Middle frontal gyrus (tissue), 1 donor: ENCODE measurements around the gene TBX15.
"Not testable (repeated sequence)": the region's sequence is repeated elsewhere in the genome, so short reads cannot be mapped to it uniquely, and the experiment has no call there.

ENCODE experiments used
- DNase-seq: peaks from one replicate; pipeline ENCODE4 v3.0.0-alpha.2; 2015; ENCODE audit warnings: low spot score; ENCODE audit errors: extremely low spot score

Gene TBX15

DNA sequence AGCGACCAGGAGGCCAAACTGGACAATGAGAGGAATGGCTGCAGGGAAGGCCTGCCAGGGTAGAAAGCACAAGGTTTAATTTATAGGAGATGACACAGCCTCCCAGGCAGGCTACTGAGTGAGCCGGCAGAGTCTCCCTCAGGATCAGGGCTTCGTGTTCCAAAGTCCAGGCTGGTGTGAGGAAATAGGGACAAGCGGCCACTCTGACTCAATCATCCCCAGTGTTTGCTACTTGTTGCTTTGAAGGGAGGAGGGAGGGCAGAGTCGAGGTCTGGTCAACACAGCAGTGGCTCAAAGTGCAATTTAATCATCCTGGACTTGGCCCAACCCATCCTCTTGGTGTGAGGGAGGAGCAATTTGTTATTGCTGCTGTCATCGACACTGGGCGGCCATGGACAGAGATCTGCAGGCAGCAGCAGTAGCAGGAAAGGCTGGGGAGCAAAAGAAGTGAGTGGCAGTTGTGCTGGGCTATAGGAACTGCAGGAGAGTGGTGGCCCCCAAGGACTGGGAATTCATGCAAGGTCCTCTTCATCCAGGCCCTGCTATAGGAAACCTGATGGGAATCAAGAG, 27.5 kb downstream of the TBX15 start:
- no peak for DNase-seq

DNA sequence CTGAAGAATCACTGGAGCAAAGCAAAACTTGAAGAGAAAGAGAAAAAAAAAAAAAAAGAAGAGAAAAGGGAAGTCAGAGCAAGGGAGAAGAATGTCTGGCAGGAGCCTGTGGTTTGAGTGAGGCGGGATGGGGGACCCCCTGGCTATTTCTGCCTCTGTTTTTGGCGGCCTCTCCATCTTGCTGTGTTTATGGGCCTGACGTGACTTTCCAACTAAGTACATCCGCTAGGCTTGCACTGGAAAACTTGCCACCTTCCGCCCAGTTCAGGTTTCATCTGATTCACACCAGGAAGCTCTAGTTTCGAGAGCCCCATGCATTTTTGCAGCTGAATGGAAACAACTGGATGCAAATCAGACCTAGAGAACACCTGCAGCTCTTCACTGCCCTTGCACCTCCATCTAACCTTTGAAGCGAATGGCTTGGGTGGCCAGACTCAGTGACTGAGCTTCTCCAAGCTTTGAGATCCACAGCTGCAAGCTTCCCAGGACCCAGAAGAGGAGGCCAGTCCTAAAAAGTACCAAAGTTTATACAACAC, 28.0 kb downstream of the TBX15 start:
- DNase-seq, result no peak

DNA sequence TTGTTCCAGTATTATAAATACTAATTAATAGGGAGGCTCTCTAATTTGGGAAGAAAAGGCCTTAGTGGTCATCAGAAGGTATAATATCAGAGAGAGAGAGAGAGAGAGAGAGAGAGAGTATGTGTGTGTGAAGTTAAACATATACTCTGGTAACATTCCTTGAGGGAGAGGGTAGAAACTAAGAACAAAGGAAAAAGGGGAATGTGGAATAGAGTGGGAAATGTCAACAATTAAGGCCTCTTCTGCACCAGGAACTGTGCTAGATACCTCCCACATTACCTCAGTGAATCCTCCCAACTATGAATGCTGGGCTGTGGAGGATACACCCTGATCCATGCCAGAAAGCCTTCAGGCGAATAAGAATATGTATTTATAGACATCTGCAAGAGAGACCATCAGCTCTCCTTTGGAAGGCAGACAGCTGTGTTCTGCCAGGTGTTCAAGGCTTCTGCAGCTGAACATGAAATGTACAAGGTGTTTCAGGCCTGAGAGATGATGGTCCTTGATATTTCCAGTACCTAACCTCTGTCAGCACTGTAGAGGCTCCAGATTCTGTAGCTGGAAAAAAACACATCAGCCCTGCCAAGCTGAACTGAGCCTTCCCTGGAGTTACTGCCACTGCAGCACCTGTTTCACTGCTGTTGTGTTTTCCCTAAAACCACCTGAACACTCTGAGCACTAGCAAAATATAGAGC, 29.1 kb downstream of the TBX15 start:
- no peak for DNase-seq

DNA sequence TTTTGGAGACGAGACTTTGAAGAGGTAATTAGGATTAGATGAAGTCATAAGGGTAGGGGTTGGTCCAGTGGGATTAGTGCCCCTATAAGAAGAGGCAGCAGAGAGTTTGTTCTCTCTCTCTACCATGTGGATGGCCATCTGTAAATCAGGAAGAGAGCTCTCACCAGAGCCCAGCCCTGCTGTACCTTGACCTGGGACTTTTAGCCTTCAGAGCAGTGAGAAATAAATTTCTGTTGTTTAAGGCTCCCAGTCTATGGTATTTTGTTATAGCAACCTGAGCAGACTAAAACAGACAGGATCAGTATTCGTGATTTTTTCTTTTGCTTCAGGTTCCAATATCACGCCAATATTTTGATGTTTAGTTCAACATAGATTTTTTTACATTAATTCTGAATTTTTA, 30.0 kb downstream of the TBX15 start:
- DNase-seq, result no peak

DNA sequence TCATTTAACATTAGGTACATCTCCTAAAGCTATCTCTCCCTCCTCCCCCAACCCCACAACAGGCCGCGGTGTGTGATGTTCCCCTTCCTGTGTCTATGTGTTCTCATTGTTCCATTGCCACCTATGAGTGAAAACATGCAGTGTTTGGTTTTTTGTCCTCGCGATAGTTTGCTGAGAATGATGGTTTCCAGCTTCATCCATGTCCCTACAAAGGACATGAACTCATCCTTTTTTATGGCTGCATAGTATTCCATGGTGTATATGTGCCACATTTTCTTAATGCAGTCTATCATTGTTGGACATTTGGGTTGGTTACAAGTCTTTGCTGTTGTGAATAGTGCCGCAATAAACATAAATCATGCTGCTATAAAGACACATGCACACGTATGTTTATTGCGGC, 30.6 kb downstream of the TBX15 start:
- DNase-seq, result not testable (repeated sequence)

DNA sequence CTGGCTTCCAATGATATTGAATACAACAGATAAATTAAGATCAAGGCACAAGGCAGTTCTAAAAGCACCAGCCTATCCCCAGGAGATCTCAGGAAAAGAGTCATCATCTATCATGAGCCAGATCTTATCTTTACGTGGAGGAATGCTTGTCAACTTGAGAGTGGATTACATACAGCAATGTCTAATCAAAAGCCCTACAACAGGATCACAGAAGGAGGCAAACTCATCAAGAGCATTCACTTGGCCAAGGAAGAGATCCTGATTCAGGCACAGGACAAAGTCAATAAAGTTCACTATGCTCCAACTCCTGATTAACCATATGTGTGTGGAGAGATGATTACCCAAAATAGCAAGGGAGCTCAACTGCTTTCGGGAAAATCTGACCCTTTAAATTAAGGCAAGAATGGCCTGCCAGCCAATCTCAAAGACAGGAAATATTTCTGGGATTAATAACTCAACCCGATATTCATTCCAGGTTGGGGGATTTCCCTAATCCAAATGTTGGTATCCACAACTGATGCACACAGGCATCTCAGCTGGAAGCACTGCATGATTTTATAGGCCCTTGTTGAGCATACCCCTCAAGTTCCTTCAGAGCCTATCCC, 33.7 kb downstream of the TBX15 start:
- no peak for DNase-seq

DNA sequence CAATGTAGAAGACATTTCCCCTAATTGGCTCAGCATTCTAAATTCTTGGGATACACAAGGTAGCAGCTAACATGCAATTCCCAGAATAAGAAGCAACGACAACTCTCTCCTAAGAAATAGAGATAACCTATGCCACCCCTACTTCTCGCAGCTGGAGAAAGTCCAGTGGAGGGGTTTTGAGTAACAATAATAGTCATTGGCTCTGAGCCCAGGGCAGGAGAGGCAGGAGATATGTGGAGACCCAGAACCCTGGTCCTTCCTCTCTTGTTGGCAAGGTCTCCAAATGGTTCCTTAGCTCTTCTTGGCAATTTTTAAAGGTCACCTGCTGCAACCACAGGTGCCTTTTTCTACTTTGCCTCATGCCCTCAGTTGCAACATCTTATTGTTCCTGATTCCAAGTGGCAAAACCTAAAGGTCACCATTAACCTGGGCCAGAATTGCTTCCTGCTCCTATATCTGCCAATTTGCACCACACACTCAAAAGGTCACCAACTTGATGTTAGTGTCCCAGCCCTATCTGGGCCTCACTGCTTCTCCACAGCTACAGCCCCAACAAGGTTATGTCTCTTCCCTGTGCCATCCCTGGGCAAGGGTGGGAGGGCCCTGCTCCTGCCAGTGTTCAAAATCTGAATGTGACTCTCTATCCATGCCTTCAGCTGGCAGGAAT, 36.7 kb downstream of the TBX15 start:
- DNase-seq, result no peak

DNA sequence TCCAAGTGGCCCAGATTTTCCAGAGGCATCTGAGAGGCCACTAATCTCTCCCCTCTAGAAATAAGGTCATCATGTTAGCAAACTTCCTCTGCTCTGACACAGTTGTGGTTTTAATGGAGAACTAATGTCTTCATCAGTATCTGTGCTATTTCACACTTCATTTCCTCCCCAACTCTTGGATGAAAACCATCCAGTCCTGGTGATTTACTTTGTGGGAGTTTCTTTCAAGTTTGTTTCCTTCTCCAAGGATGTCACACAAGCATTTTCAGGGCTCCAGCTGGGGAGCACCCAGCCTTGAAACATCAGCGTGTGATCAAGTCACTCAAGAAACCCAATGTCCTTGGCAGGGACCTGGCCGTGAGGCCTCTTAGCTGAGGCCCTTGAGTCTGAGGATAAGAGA, 38.8 kb downstream of the TBX15 start:
- no peak for DNase-seq

DNA sequence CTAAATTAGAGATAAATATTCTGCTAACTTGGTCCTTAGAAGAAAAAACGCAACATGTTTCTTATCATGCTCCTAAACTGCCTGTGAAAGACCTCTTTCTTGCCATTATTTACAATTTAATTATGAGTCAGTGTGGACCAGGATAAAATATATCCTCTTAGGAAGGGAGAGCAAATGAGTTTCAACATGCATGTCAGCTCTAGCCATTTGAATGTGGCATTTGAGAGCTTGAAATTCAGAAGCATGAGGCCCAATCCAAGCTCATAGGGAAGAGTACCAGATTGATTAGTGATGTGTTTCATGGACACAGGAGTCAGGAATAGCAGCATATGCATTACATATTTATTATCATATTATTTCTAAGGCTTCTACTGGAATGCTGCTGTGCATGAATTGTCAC, 39.3 kb downstream of the TBX15 start:
- DNase-seq, result no peak

DNA sequence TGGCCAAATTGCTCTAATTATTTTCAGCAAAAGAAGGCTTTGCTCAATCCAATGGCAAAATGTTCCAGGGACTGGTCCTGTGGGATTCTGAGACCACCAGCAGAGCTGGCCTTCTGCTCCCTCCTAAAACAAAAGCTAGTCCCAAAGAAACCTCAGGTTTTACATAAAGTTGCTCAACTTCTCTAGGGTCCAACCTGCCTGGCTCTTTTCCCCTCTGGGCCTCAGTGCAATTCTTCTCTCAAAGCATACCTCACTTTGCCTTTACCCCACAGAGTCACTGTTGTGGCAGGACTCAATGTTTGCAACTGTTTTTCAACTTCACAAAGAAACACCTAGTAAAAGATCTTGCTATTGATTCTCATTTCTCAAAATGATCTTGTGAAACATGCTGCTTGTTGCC, 39.8 kb downstream of the TBX15 start:
- DNase-seq, result no peak

DNA sequence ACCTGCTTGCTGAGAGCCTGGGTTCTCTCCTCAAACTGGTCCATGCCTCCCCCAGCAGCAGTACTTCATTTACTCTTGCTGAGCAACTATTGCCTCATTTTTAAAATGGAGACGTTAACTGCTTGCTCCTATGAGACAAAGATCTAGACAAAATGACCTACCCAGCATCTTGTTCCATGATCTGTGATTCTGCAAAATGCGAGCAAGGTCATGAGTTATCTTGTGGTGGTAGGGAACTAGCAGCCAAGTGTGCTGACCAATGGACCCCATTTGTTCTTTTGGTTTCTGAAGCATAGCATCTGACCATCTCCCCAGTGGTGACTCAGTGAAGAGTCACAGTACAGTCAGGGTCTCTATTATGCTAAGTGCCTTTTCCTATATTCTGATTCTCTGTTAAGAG, 40.4 kb downstream of the TBX15 start:
- DNase-seq, result no peak

DNA sequence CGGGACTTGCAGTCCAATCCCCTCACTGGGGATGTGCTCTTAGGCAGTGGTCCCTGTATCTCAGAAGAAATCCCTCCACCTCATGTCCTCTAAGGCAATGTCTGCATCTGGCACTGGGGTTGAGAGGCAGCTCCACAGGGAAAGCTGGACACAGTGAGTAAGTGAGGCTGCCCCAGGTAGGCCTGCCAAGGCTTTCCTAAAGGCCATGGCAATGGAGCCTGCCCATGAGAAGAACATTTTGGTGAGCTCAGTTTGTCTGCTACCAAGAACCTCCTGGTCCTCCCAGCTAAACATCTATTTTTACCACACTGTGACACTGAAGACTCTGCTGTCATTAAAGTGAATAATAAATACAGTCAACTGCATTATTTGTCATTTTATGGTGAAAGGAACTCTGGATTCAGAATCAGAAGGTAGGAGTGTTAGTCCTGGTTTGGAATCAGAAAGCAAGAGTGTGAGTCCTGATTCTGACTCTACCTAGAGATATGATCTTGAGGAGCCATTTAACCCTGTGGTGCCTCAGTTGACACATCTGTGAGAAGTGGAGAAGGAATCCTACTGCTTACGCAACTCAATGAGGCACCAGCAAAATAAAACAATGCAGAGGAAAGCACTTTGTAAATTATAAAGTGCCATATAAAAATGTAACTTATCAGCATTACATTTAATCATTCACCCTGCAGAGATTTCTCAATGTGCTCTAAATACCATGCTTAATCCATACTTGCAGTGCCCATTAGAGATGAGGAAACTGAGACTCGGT, 41.0 kb downstream of the TBX15 start:
- DNase-seq, result no peak

DNA sequence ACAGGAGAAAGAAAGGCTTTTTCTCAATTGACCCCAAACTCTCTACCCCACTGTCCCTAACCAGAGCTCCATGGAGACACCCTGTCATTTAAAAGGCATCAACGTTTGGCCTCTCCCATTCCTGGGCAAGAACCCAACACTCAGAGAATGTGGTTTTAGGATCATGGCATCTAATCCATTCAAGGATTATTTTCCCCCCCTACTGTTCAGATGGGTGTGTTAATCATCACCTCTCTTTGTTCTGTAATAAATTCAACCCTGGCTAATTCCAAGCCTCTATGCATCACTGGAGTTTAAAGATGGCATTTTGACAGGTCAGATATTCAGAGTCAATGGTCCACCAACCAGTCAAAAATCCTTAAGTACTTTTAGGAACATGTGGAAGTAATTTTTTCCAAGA, 42.7 kb downstream of the TBX15 start:
- DNase-seq, result no peak

DNA sequence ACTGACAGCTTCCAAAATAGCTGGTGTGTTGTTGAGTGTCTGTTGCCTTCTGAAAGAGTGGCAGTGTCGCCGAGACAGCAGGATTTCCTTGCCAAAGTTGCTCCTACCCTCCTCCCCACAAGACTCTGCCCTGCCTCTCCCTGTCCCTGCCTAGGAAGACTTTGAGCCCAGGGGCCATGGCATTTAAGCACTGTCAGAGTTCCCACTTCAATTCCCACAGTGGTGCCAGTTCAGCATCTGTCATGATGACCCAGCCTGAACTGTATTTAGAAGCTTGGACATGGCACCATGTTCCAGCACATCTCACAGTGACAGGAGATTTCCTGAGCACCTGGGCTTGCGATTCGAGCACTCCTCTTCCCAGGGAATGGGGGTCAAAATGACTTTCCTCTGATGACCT, 43.6 kb downstream of the TBX15 start:
- DNase-seq, result no peak

DNA sequence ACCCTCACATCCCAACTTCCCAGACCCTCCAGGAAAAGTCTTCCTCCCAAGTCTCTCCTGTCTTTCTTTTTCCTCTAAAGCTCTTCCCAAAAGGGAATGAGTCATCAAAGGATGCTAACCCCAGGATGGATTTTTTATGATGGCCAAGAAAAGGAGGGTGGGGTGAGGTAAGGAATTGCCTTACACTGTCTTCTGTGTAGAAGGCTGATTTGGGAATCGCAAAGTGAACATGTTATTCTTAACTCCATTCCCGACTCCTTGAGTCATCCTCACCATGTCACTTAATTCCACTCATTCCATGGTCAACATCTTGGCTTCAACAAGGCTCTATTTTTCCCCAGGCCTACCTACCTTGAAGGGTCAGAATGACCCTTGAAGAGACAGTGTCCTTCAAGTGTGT, 44.0 kb downstream of the TBX15 start:
- DNase-seq, result no peak

DNA sequence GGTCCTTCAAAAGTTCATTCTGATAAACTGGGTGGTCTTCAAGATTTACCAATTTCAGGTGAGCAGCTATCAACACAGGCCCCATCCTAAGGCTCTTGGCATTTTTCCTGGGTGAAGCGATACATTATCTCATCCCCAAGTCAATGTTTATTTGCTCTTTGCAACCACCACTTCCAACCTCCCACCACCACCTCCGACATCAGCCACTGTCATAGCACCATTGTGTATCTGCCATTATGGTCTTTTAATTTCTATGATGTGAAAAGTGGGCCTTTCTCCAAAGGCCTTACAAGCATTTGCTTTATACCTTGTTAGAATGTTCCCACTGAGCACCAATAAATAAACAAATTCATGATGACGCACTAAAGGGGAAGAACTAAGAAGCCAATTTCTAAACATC, 47.2 kb downstream of the TBX15 start:
- DNase-seq, result no peak

DNA sequence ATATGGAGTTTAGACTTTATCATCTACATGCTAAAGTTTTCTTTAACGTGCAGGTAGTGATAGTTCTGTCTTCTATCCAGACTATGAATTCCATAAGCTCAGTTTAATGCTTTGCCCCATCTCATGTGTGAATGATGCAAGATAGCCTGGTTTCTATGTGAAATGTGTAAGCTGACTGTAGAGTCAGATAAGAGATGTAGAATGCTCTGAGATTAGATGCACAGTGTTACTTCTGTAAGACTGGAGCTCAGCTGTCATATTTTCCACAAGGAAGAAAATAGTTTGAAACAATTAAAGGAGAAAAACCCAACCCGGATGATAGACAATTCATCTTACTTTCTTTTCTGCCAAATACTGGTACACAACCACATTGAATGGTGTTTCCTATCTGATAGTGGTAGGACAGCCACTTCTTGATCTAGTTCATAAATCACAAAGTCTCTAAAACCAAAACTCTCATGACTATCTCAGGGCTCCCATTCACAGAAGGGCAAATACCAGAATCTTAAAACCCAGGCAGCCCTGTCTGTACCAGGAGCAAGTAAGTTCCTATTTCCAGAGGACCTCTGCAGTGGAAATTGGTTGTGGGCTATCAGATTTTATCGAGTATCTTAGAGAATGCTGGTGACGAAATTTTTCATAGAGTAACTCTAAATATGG, 50.6 kb downstream of the TBX15 start:
- DNase-seq, result no peak

DNA sequence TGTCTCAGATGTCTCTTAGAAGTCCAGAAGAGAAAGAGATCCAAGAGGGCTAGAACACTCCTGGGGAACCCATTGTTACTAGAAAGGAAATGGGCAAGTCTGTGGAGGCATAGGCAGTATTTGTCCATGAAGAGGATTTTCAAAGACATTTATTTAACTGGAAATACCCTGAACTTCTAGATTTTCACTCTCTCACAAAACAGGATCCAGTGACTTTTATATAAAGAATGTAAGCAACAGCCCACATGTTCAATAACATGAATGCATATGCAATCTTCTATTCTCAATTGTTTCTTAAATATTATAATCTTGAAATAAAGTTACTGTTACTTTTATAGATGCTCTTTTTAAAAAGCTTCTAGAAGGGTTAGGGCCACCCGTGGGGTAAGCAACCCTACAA, 53.4 kb downstream of the TBX15 start:
- no peak for DNase-seq

DNA sequence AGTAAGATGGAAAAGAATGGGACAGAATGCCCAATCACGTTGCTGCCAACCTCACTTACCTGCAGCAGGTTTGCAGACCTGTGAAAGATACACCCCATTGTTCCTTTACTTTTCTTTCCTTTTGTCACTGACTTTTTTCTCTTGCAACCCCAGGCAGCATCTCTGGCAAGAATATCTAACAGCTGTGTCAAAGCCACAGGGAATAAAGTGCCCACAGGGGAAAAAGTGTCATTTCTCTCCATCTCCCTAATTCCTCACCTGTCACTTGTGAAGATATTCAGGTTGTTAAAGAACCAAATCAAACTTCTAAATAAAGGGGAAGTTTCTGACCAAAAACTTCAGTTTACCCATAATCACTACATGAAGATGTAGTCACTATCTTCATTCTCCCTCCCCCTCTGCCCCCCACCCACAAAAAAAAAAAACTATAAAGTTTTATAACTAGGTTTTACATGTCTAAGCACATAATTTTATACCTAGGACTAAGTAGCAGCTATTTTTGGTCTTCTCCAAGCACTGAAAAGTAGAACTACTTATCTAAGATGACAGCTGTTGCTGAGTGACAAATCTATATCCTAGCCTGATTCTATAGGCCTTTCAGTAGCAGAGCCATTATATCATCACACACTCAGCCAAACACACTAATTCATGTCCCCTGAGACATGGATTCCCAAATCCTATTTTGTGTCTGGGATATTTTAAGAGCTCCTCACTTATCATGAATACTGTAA, 54.9 kb downstream of the TBX15 start:
- DNase-seq, result no peak

DNA sequence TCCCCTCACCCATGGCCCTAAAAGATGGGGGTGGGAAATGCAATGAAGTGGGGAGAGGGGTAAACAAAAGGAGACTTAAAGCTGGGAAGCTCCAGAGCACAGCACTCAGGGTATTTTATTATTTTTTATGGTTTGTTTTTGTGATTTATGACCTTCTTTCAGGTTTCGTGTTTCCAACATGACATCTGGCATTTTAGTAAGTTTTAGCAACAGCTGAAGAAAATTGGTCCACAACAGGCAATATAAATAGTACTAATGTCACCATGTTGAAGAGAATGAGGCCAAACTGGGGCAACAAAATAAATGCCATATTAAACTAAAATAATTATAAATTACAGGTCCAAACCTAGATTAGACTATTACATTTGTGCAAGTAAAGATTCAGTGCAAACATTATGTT, 56.3 kb downstream of the TBX15 start:
- no peak for DNase-seq
